Measurements from ENCODE around the gene ANGPTL7. TPM values are rescaled to one million over a fixed set of nuclear protein-coding genes. Genes with fewer than 3 reads are reported as not detected.

The ANGPTL7 gene, protein sequence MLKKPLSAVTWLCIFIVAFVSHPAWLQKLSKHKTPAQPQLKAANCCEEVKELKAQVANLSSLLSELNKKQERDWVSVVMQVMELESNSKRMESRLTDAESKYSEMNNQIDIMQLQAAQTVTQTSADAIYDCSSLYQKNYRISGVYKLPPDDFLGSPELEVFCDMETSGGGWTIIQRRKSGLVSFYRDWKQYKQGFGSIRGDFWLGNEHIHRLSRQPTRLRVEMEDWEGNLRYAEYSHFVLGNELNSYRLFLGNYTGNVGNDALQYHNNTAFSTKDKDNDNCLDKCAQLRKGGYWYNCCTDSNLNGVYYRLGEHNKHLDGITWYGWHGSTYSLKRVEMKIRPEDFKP
- total RNA-seq, result 1 to 10 TPM in 1 of 4 donors, not detected in 3; 1.3 TPM

DNA sequence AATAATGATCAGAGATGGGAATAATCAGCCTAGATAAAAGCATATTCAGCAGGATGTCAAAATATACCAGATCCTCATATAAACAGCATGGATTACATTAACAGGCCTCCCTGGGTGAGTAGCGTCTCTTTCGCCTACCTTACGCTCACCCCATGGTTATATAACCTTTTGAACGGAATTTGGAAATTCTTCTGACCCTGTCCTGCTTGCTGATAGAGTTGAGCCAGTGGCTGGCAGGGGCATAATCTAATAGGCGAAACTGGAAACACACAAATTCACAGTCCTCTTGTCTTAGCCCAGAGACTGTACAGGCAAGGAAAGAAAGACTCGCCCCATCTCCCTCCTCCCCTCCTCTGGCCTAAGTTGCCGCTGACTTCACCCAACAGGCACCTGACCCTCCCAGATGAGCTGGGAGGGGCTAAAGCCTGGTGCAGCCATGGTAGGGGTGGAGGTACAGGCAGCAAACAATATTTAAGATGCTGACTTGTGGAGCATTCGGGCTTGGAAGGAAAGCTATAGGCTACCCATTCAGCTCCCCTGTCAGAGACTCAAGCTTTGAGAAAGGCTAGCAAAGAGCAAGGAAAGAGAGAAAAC is at the start of gene ANGPTL7:
TSS of gene ANGPTL7 (plus strand) at position 498 of the 594 bp plus-strand sequence. CDS start 225 bp downstream, outside the sequence.
- Histone ChIP-seq H3K4me3 (no peak within 1 kb of the TSS), H3K9me3 (no peaks in the 10 kb centered on the region), H3K4me1 (no peaks in the 10 kb centered on the region), H3K27ac (no peak within 1 kb of the TSS), H3K36me3 (peaks cover 0 to 56% (median 0%) of the 10 kb centered on the region in 3 donors), H3K27me3 (no peaks in the 10 kb centered on the region)
- no peak for DNase-seq
- TF ChIP-seq POLR2A (IDR thresholded peaks at IDR 0.05) (no peak), CTCF (IDR thresholded peaks at IDR 0.05) (no peak)

GRCh38 chr1:11142618-11143391 is 46.4 kb upstream of the ANGPTL7 start:
- DNase-seq, result no peak
- Histone ChIP-seq H3K4me1 (no peaks in the 10 kb centered on the region), H3K27ac (no peak overlapping the region), H3K27me3 (no peaks in the 10 kb centered on the region), H3K9me3 (no peaks in the 10 kb centered on the region), H3K4me3 (no peak overlapping the region), H3K36me3 (peaks cover 0 to 73% (median 0%) of the 10 kb centered on the region in 3 donors)
- TF ChIP-seq POLR2A (IDR thresholded peaks at IDR 0.05), result no peak
- TF ChIP-seq CTCF (IDR thresholded peaks at IDR 0.05), result no peak

DNA sequence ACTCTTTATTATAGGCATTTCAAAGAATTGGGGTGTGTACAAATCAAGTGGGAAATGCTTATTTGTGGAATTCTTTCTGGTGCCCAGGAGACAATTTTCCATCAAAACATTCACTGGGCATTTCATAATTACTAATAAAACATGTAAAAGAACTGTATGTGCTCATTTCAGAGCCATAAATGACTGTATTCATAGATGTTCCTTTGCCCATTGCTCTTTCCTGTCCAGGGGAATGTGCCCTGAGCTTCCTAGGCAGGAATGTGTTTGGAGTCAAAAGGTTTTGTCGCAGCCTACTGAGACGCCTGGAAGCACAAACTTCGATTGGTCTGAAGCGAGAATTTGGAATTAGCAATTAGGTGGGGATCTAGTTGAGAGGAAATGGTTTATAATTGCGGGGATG is 45.8 kb upstream of the ANGPTL7 start:
- no peaks in the 10 kb centered on the region for H3K9me3 ChIP-seq
- no peaks in the 10 kb centered on the region for H3K27me3 ChIP-seq
- H3K27ac ChIP-seq, result no peak overlapping the region
- H3K4me1 ChIP-seq, result no peaks in the 10 kb centered on the region
- DNase-seq, result no peak
- TF ChIP-seq CTCF (IDR thresholded peaks at IDR 0.05) (no peak), POLR2A (IDR thresholded peaks at IDR 0.05) (no peak)
- H3K4me3 ChIP-seq, result no peak overlapping the region
- H3K36me3 ChIP-seq, result peaks cover 0 to 73% (median 0%) of the 10 kb centered on the region in 3 donors

DNA sequence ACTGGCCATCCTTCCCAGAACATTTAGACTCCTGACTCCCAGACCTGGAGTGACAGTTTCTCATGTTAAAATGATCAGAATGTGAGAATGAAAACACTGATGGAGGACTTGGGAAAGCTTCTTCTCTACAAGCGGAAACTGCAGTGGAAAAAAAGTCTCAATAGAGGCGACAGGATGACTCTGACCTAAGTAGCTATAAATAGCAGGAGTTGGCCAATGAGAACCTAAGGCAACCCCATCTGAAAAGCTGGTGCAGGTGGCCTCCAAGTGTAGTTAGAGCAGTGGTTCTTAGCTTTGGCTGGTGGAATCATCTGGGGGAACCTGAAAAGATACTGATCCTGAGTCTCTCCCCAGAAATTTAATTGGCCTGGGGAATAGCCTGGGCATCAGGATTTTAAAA is 45.2 kb upstream of the ANGPTL7 start:
- no peak overlapping the region for H3K4me3 ChIP-seq
- no peaks in the 10 kb centered on the region for H3K4me1 ChIP-seq
- no peaks in the 10 kb centered on the region for H3K27me3 ChIP-seq
- TF ChIP-seq POLR2A (IDR thresholded peaks at IDR 0.05), result no peak
- no peak for TF ChIP-seq CTCF (IDR thresholded peaks at IDR 0.05)
- no peak for DNase-seq
- H3K9me3 ChIP-seq, result no peaks in the 10 kb centered on the region
- H3K27ac ChIP-seq, result no peak overlapping the region
- H3K36me3 ChIP-seq, result peaks cover 0 to 72% (median 0%) of the 10 kb centered on the region in 3 donors

DNA sequence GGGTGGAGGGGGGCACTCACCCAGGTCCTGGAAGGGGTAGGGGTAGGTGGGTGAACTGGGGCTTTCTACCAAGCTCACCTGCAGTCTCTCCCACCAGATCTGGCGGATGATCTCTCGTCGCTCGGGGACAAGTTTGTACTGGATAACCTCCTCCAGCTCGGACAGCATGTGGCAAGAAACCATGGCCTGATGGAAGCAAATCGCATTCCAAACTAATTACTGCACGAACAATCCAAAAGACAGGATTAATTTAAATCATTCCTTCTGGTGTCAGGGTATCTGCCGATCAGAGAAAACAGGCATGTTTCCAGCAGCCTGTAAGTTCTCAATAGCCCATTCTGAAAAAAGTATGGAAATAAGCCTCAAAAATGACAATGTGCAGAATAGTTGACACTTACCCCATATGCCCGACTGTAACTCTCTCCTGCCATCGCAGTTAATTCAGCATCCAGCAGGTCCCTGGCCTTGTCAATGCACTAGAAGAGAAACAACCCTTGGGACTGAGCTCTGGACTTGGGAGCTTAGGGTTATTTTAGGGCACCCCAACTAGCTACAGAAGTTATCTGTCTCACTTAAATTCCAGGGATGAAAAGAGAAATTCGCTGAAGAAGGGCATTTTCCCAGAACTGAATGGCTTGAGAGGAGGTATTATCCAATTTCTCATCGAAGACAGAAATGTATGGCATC is 44.4 kb upstream of the ANGPTL7 start:
- no peak for TF ChIP-seq POLR2A (IDR thresholded peaks at IDR 0.05)
- no peak for TF ChIP-seq CTCF (IDR thresholded peaks at IDR 0.05)
- Histone ChIP-seq H3K4me3 (no peak overlapping the region), H3K36me3 (peaks cover 0 to 71% (median 0%) of the 10 kb centered on the region in 3 donors), H3K27me3 (no peaks in the 10 kb centered on the region), H3K27ac (no peak overlapping the region), H3K9me3 (no peaks in the 10 kb centered on the region), H3K4me1 (no peaks in the 10 kb centered on the region)
- DNase-seq, result no peak

Data from Peyer's patch (tissue), 4 donors.